Cerebellar cortex (tissue), 1 donor: ENCODE data around the gene ELK4.

Source experiments
- DNase-seq: peaks from one replicate; pipeline ENCODE4 v3.0.0-alpha.2; 2015; ENCODE audit warnings: low spot score

Gene ELK4

GRCh38 chr1:205581321-205581980 lies 50.4 kb downstream of the ELK4 start:
- DNase-seq = no peak

GRCh38 chr1:205580923-205581180 lies 51.0 kb downstream of the ELK4 start:
- no peak for DNase-seq

- no peak for DNase-seq
Measured at GRCh38 chr1:205580140-205580922, 51.5 kb downstream of the ELK4 start.

GRCh38 chr1:205579711-205580110 lies 52.1 kb downstream of the ELK4 start:
- DNase-seq = no peak

GRCh38 chr1:205578780-205579571 lies 52.8 kb downstream of the ELK4 start:
- no peak for DNase-seq

GRCh38 chr1:205577874-205578658 lies 53.7 kb downstream of the ELK4 start:
- DNase-seq = no peak

GRCh38 chr1:205576805-205577761 lies 54.7 kb downstream of the ELK4 start:
- DNase-seq = no peak

- DNase-seq = no peak
Measured at GRCh38 chr1:205576011-205576410, 55.8 kb downstream of the ELK4 start.

GRCh38 chr1:205575294-205575885 lies 56.4 kb downstream of the ELK4 start:
- no peak for DNase-seq

GRCh38 chr1:205572421-205572820 lies 59.4 kb downstream of the ELK4 start:
- no peak for DNase-seq

GRCh38 chr1:205571747-205572146 lies 60.1 kb downstream of the ELK4 start:
- no peak for DNase-seq

- no peak for DNase-seq
Measured at GRCh38 chr1:205570796-205571537, 60.8 kb downstream of the ELK4 start.

- no peak for DNase-seq
Measured at GRCh38 chr1:205570173-205570501, 61.7 kb downstream of the ELK4 start.

- no peak for DNase-seq
Measured at GRCh38 chr1:205569411-205570172, 62.2 kb downstream of the ELK4 start.

GRCh38 chr1:205568469-205569361 lies 63.1 kb downstream of the ELK4 start:
- DNase-seq = no peak

- no peak for DNase-seq
Measured at GRCh38 chr1:205568135-205568468, 63.7 kb downstream of the ELK4 start.

- no peak for DNase-seq
Measured at GRCh38 chr1:205567716-205568115, 64.1 kb downstream of the ELK4 start.

GRCh38 chr1:205565799-205566198 lies 66.0 kb downstream of the ELK4 start:
- DNase-seq = no peak
